Mononuclear cell (primary cell): ENCODE measurements around the gene CIAO2A. TPM values are rescaled to one million over a fixed set of nuclear protein-coding genes. Genes with fewer than 3 reads are reported as not detected.

Source experiments
- H3K27me3 ChIP-seq: 2 replicates; pipeline ENCODE4 v1.6.0; 2011; ENCODE audit warnings: low read length, control low read depth; ENCODE audit not compliant: insufficient read depth
- H3K4me1 ChIP-seq: 2 replicates; pipeline ENCODE4 v1.5.1; 2011; ENCODE audit warnings: mild to moderate bottlenecking, low read length, control low read depth; ENCODE audit not compliant: insufficient read depth
- H3K4me3 ChIP-seq: 2 replicates; pipeline ENCODE4 v1.5.1; 2011; ENCODE audit warnings: mild to moderate bottlenecking, low read length, moderate library complexity
- H3K9me3 ChIP-seq: 2 replicates; pipeline ENCODE4 v1.5.1; 2011; ENCODE audit warnings: low read depth, mild to moderate bottlenecking, control low read depth, low read length
- total RNA-seq: library from RNA; depleted of rRNA; stranded (reverse); fragments of >200 nt; gene quantifications from one replicate; pipeline ENCODE4 v1.2.3, GENCODE V29; 2012

The CIAO2A gene
- total RNA-seq, 1 donor: 47.9 TPM

DNA sequence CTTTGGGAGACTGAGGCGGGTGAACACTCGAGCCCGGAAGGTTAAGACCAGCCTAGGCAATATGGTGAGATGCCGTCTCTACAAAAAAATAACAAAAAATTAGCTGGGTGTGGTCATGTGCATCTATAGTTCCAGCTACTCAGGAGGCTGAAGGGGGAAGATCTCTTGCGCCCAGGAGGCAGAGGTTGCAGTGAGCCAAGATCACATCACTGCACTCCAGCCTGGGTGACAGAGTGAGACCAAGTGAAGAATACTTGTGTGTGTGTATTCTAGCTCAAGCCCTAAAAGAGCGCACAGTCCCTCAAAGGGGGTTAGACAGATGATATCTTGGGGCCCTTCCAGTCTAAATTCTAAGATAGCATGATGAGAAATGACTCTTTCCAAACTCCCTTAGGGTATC, 71.1 kb downstream of the CIAO2A start:
- H3K4me3 ChIP-seq: no peak overlapping the region
- no peaks in the 10 kb centered on the region for H3K27me3 ChIP-seq
- H3K9me3 ChIP-seq: no peaks in the 10 kb centered on the region
- H3K4me1 ChIP-seq: peaks cover 18% of the 10 kb centered on the region

Other genes starting within 250 kb of the CIAO2A start
- 2.2 TPM for gene DAPK2, start 47.4 kb downstream of the CIAO2A start, total RNA-seq
- gene SNX1, start 2.1 kb upstream of the CIAO2A start, total RNA-seq: 29.2 TPM
- 4.5 TPM for gene SNX22, start 57.9 kb upstream of the CIAO2A start, total RNA-seq
- gene PPIB, start 69.2 kb upstream of the CIAO2A start, total RNA-seq: 219 TPM